Peyer's patch (tissue), 4 donors: ENCODE results near the gene NSFL1C. TPM values are rescaled to one million over a fixed set of nuclear protein-coding genes. Genes with fewer than 3 reads are reported as not detected.
"Not testable (repeated sequence)": the region's sequence is repeated elsewhere in the genome, so short reads cannot be mapped to it uniquely, and the experiment has no call there.

ENCODE experiments used
- DNase-seq, 3 donors: peaks; one replicate each; pipeline ENCODE4 v3.0.0-alpha.2; 2017 to 2019
- H3K27ac ChIP-seq, 4 donors: fragments of 200-600 bp; sonication (generic); one replicate each; pipeline ENCODE4 v1.5.1; 2016 to 2019
- H3K27me3 ChIP-seq, 2 donors: fragments of 200-600 bp; sonication (generic); one replicate each; pipeline ENCODE4 v1.5.1; 2019
- H3K36me3 ChIP-seq, 3 donors: fragments of 200-600 bp; sonication (generic); one replicate each; pipeline ENCODE4 v1.5.1; 2016 to 2019
- H3K4me1 ChIP-seq, 4 donors: fragments of 200-600 bp; sonication (generic); one replicate each; pipeline ENCODE4 v1.5.1; 2016 to 2019
- H3K4me3 ChIP-seq, 4 donors: fragments of 200-600 bp; sonication (generic); 1 replicate in 3 of 4; 2 replicates in 1 of 4; pipeline ENCODE4 v1.5.1; 2016 to 2019; ENCODE audit warnings: mild to moderate bottlenecking in 1 of 4
- H3K9me3 ChIP-seq, 4 donors: fragments of 200-600 bp; sonication (generic); one replicate each; pipeline ENCODE4 v1.5.1; 2016 to 2019; ENCODE audit warnings: mild to moderate bottlenecking in 1 of 4
- POLR2A ChIP-seq, 2 donors: fragments of 450-650 bp; IDR thresholded peaks; one replicate each; pipeline ENCODE4 v1.5.1; 2017; ENCODE audit warnings: antibody characterized with exemption in 2 of 2, mild to moderate bottlenecking in 2 of 2, moderate library complexity in 2 of 2
- total RNA-seq, 4 donors: library from RNA; depleted of rRNA; stranded (reverse); fragments of >200 nt; gene quantifications; one replicate each; pipeline ENCODE4 v1.1.0, GENCODE V29; 2016
- TF ChIP-seq, protein P1 (sequence below), 6 experiments: fragments of 450-650 bp in 4 of 6; fragments of 200-600 bp in 2 of 6; sonication (generic) in 1 of 6; IDR thresholded peaks; one replicate each; pipeline ENCODE4 v1.5.1; 2017 to 2019; ENCODE audit warnings: antibody characterized with exemption in 6 of 6, mild to moderate bottlenecking in 3 of 6, moderate library complexity in 1 of 6

The NSFL1C gene
- total RNA-seq, 4 donors from 2014 or later, result 49.9 to 82.5 (median 59.8) TPM

DNA sequence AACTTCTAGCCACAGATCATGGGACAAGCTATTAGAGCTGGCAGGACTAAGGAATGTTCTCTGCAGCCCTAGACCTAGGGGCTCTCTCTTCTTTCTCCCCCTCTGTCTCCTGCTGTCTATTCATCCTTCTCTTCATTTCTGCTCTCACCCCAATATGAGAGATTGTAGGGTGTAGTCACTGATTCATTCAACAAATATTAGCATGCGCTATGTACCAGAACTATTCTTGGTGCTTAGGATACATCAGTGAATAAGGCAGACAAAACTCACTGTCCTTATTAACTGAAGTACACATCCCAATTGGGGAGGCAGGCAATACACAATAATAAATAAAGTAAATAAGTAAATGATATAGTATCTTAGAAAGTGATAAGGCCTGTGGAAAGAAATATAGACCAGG is 39.2 kb upstream of the NSFL1C start:
- no peaks in the 10 kb centered on the region for H3K36me3 ChIP-seq
- no peaks in the 10 kb centered on the region for H3K27me3 ChIP-seq
- no peak overlapping the region for H3K4me3 ChIP-seq
- no peaks in the 10 kb centered on the region for H3K9me3 ChIP-seq
- TF ChIP-seq, protein P1, sequence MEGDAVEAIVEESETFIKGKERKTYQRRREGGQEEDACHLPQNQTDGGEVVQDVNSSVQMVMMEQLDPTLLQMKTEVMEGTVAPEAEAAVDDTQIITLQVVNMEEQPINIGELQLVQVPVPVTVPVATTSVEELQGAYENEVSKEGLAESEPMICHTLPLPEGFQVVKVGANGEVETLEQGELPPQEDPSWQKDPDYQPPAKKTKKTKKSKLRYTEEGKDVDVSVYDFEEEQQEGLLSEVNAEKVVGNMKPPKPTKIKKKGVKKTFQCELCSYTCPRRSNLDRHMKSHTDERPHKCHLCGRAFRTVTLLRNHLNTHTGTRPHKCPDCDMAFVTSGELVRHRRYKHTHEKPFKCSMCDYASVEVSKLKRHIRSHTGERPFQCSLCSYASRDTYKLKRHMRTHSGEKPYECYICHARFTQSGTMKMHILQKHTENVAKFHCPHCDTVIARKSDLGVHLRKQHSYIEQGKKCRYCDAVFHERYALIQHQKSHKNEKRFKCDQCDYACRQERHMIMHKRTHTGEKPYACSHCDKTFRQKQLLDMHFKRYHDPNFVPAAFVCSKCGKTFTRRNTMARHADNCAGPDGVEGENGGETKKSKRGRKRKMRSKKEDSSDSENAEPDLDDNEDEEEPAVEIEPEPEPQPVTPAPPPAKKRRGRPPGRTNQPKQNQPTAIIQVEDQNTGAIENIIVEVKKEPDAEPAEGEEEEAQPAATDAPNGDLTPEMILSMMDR (IDR thresholded peaks at IDR 0.05), result no peak
- no peak for TF ChIP-seq POLR2A (IDR thresholded peaks at IDR 0.05)
- H3K4me1 ChIP-seq, result no peaks in the 10 kb centered on the region
- DNase-seq, result no peak
- H3K27ac ChIP-seq, result no peak overlapping the region

DNA sequence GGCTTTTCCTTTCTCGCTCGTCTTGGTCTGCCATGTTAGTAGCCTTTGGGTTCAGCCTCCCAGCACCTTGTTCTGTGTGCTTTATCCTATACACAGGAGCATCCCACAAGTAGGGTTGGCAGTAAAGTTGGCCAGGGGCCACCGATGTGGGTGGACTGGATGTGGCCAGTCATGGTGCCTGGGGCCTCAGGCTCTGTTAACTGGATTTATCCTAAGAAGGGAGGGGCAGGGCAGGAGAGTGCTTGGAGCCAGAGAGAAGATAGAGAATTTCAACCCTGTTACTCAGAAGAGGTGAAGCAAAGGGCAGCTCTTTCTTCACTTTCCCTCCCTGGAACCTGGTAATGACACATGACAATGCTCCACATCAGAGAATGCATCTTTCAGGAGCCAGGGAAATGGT is 38.7 kb upstream of the NSFL1C start:
- no peaks in the 10 kb centered on the region for H3K4me1 ChIP-seq
- no peaks in the 10 kb centered on the region for H3K9me3 ChIP-seq
- no peaks in the 10 kb centered on the region for H3K36me3 ChIP-seq
- no peaks in the 10 kb centered on the region for H3K27me3 ChIP-seq
- no peak overlapping the region for H3K27ac ChIP-seq
- no peak for TF ChIP-seq POLR2A (IDR thresholded peaks at IDR 0.05)
- TF ChIP-seq, protein P1 (IDR thresholded peaks at IDR 0.05), result no peak
- no peak overlapping the region for H3K4me3 ChIP-seq
- DNase-seq, result no peak

DNA sequence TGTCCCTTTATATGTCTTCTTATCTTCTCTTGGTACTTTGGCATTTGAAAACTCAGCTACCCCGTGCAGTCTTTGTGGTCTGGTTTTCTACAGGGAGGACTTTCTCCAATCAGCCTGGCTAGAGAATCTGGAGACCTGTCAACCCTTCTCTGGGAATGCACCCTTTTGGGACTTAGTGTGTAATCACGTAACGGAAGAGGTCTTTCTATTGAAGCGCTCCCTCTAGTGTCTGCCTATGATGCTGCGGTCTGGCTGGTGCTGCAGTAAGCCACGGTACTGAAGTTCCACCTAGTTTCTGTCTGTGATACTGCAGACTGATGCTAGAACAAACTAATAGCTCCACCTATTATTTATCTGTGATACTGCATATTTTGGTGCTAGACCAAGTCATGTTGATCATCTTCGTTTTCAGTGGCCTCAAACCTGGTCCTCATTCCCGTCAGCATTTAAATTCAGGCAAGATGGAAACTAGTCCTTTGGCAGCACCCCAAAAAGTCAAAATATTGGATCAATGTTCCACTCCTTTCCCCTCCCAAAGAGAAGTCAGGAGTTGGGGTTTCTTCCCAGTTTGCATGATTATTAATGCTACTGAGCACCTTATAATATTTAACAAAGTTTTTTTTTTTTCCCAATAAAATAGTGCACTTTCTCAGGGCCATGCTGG is 37.0 kb upstream of the NSFL1C start:
- no peak overlapping the region for H3K27ac ChIP-seq
- H3K4me3 ChIP-seq, result no peak overlapping the region
- no peaks in the 10 kb centered on the region for H3K9me3 ChIP-seq
- no peaks in the 10 kb centered on the region for H3K27me3 ChIP-seq
- DNase-seq, result peak; percentile 68 to 92 (median 84)
- no peaks in the 10 kb centered on the region for H3K4me1 ChIP-seq
- no peaks in the 10 kb centered on the region for H3K36me3 ChIP-seq
- no peak for TF ChIP-seq POLR2A (IDR thresholded peaks at IDR 0.05)
- TF ChIP-seq, protein P1 (IDR thresholded peaks at IDR 0.05), result peak; percentile 88 to 99 (median 96)

DNA sequence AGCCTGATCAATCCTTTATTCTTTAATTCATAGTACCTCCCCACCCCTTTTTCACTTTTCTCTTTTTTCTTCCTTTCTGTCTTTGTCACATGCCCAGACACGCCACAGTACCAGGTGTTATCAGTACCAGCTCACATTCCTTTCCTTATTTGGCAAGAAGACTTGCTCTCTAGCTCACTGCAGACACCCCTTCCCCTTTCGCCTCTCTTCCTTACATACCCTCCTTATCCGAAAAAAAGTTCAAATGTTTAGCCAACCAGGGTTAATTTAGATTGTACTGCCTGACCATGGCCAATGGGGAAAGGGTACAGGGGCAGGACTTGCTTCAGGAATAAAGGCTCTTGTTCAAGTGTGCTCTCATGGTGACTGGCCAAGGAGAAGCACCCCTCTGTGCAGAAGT is 33.8 kb upstream of the NSFL1C start:
- TF ChIP-seq POLR2A (IDR thresholded peaks at IDR 0.05), result no peak
- TF ChIP-seq, protein P1 (IDR thresholded peaks at IDR 0.05), result no peak
- no peak for DNase-seq
- Histone ChIP-seq H3K4me3 (no peak overlapping the region), H3K4me1 (no peaks in the 10 kb centered on the region), H3K27ac (no peak overlapping the region), H3K9me3 (no peaks in the 10 kb centered on the region), H3K36me3 (no peaks in the 10 kb centered on the region), H3K27me3 (no peaks in the 10 kb centered on the region)

DNA sequence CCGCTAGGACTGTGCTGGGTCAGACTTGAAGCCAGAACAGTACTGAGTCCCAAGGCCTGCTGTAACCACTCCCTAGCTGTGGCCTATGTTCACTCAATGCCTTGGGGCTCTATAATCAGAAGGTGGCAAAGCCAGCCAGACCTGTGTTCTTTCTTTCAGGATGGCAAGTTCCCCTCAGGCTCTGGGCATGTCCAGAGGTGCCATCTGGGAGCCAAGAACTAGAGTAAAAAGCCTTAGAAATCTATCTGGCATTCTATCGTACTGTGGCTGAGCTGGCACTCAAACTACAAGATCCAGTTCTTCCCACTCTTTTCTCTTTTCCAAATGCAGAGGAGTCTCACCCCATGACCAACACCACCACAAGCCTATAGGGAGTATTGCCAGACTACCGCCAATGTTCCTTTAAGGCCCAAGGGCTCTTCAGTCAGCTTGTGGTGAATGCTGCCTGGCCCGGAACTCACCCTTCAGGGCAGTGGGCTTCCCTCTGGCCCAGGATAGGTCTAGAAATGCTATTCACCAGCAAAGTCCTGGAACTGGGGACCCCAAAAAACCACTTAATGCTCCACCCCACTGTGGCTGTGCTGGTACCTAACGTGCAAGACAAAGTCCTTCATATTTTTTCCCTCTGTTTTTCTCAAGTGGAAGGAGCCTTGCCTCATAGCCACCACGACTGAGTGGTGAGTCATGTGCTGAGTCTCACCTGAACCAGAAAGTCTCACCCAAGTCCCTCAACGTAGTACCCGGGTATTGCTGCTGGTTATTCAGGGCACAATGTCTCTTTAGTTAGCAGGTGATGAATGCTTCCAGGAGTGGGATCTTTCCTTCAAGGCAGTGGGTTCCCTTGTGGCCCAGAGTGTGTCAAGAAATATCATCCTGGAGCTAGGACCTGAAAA is 33.1 kb upstream of the NSFL1C start:
- no peaks in the 10 kb centered on the region for H3K9me3 ChIP-seq
- no peaks in the 10 kb centered on the region for H3K27me3 ChIP-seq
- H3K4me1 ChIP-seq, result no peaks in the 10 kb centered on the region
- no peak overlapping the region for H3K4me3 ChIP-seq
- TF ChIP-seq, protein P1 (IDR thresholded peaks at IDR 0.05), result no peak
- TF ChIP-seq POLR2A (IDR thresholded peaks at IDR 0.05), result no peak
- no peaks in the 10 kb centered on the region for H3K36me3 ChIP-seq
- DNase-seq, result no peak
- H3K27ac ChIP-seq, result no peak overlapping the region

DNA sequence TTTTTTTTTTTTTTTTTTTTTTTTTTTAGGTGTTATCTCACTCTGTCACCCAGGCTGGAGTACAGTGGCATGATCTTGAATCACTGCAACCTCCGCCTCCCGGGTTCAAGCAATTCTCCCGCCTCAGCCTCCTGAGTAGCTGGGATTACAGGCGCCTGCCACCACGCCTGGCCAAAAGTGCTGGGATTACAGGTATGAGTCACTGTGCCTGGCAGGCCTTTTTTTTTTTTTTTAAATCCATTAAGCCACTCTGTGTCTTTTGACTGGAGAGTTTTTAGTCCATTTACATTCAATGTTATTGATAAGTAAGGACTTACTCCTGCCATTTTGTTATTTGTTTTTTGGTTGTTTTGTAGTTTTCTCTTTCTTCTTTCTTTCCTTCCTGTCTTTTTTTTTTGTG is 30.7 kb upstream of the NSFL1C start:
- not testable (repeated sequence) for H3K27ac ChIP-seq, H3K4me3 ChIP-seq, DNase-seq, H3K4me1 ChIP-seq, H3K9me3 ChIP-seq, H3K36me3 ChIP-seq, H3K27me3 ChIP-seq
